OCI-LY1 (cell line): ENCODE data around the gene P3H1.

Experiments
- EZH2 ChIP-seq: fragments of 200-600 bp; sonication (generic), shearing (Covaris generic); IDR thresholded peaks from 2 replicates; pipeline ENCODE4 v1.8.0; 2017; ENCODE audit warnings: borderline replicate concordance, mixed run types, mild to moderate bottlenecking, antibody characterized with exemption, low read length, moderate library complexity, mixed read lengths
- TF ChIP-seq, protein P1 (sequence below): fragments of 200-600 bp; sonication (generic), shearing (Covaris generic); IDR thresholded peaks from 2 replicates; pipeline ENCODE4 v1.5.1; 2017; ENCODE audit warnings: mild to moderate bottlenecking, antibody characterized with exemption, low read length, moderate library complexity, mixed read lengths

DNA sequence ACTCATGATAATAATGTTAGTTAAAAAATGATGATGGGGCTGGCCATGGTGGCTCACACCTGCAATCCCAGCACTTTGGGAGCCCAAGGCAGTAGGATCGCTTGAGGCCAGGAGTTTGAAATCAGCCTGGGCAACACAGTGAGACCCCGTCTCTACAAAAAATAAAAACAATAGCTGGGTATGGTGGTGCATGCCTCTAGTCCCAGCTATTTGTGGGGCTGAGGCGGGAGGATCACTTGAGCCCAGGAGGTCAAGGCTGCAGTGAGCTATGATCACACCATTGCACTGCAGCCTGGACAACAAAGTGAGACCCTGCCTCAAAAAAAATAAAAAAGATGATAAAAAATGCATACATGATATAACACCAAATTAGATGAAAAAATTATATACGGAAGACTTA is 5.3 kb downstream of the P3H1 start:
- TF ChIP-seq, protein P1, sequence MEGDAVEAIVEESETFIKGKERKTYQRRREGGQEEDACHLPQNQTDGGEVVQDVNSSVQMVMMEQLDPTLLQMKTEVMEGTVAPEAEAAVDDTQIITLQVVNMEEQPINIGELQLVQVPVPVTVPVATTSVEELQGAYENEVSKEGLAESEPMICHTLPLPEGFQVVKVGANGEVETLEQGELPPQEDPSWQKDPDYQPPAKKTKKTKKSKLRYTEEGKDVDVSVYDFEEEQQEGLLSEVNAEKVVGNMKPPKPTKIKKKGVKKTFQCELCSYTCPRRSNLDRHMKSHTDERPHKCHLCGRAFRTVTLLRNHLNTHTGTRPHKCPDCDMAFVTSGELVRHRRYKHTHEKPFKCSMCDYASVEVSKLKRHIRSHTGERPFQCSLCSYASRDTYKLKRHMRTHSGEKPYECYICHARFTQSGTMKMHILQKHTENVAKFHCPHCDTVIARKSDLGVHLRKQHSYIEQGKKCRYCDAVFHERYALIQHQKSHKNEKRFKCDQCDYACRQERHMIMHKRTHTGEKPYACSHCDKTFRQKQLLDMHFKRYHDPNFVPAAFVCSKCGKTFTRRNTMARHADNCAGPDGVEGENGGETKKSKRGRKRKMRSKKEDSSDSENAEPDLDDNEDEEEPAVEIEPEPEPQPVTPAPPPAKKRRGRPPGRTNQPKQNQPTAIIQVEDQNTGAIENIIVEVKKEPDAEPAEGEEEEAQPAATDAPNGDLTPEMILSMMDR = no peak
- no peak for TF ChIP-seq EZH2
